Upper lobe of left lung (tissue), 4 donors: ENCODE results near the gene MAN1C1.

ENCODE experiments used
- EP300 ChIP-seq, 4 donors: sonication (generic); formaldehyde crosslinking; IDR thresholded peaks; one replicate each; pipeline ENCODE4 v1.5.1; 2017; ENCODE audit warnings: antibody characterized with exemption in 4 of 4, control low read depth in 2 of 4
- POLR2AphosphoS5 ChIP-seq, 2 donors: sonication (generic); formaldehyde crosslinking; IDR thresholded peaks; one replicate each; pipeline ENCODE4 v1.5.1; 2017; ENCODE audit warnings: antibody characterized with exemption in 2 of 2
- TF ChIP-seq, protein P1 (sequence below), 6 experiments: fragments of 450-650 bp in 4 of 6; fragments of 200-600 bp in 2 of 6; sonication (generic) in 2 of 6; IDR thresholded peaks; one replicate each; pipeline ENCODE4 v1.5.1; 2016 to 2019; ENCODE audit warnings: antibody characterized with exemption in 6 of 6

DNA sequence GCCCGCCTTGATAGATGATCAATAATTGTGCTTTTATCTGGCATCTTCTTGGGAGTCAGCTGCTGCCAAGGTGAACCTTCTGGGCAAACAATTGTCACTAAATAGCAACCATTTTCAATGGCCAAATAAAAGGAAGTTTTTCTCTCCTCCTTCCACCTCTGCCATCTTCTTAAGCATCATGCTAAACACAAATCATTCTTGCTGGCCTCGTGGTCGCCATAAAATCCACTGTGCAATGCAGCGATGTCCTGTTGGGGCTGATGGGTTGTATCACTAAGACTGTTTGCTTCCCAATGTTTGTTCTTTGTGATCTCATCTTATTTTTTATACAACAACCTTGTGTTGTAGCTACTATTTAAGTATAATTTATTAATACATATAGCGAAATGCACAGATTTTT lies 8.0 kb downstream of the MAN1C1 start:
- TF ChIP-seq EP300 (IDR thresholded peaks at IDR 0.05) = no peak
- TF ChIP-seq, protein P1, sequence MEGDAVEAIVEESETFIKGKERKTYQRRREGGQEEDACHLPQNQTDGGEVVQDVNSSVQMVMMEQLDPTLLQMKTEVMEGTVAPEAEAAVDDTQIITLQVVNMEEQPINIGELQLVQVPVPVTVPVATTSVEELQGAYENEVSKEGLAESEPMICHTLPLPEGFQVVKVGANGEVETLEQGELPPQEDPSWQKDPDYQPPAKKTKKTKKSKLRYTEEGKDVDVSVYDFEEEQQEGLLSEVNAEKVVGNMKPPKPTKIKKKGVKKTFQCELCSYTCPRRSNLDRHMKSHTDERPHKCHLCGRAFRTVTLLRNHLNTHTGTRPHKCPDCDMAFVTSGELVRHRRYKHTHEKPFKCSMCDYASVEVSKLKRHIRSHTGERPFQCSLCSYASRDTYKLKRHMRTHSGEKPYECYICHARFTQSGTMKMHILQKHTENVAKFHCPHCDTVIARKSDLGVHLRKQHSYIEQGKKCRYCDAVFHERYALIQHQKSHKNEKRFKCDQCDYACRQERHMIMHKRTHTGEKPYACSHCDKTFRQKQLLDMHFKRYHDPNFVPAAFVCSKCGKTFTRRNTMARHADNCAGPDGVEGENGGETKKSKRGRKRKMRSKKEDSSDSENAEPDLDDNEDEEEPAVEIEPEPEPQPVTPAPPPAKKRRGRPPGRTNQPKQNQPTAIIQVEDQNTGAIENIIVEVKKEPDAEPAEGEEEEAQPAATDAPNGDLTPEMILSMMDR (IDR thresholded peaks at IDR 0.05) = no peak
- no peak for TF ChIP-seq POLR2AphosphoS5 (IDR thresholded peaks at IDR 0.05)
